GM19240 (cell line): ENCODE data around the gene LRG1.
"Not testable (repeated sequence)": the region's sequence is repeated elsewhere in the genome, so short reads cannot be mapped to it uniquely, and the experiment has no call there.

Experiments used
- DNase-seq: peaks from one replicate; pipeline ENCODE4 v3.0.0; 2011; ENCODE audit warnings: low spot score; ENCODE audit not compliant: insufficient read length

LRG1 gene

GRCh38 chr19:4576016-4576933 lies 36.4 kb upstream of the LRG1 start:
- peak; percentile 65 for DNase-seq

DNA sequence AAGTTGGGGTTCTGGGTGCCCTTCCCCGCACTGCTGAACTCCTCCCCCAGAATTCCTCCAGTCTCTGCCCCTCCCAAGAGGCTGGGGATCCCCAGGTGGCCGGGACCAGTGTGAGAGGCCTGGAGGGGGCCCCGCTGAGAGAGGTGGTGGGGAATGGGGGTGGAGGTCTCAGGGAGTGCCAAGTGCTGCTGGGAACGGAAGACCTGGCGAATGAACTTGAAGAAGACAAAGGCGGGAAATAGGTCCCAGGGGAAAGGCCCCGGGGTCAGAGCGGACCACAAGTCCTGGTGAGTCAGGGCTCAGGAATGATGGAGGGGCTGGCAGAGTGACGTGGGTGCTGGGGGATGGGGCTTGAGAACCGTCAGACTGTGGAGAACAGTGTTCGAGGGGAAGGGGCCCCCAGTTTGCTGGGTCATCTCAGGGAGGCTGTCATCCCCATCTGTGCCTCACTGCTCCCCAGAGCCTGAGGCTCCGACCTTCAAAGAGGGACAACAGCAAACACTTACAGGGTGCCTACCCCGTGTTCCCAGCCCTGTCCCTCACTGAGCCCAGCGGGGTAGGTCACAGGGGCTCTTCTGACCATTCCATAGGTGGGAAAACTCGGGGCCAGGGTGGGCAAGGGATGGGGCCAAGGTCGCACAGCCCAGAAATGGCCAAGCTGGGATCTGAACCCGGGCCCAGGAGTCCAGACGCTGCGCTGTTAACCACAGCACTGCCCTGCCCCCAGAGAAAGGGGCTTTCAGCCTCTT lies 35.6 kb upstream of the LRG1 start:
- no peak for DNase-seq

DNA sequence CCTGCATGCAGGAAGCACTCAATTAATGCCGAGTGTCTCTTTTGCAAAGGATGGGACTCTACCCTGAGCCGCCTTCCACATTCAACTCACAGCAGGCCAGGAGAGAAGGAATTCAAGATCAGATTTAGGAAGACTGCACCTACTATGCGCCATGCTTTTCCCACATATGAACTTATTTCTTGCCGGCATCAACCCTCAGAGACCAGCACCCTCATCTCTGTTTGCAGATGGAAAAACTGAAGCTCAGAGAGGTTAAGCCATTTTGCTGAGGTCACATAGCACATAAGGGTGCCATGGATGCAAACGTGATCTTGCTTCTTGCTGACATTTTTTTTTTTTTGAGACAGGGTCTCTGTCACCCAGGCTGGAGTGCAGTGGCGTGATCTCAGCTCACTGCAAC lies 33.8 kb upstream of the LRG1 start:
- DNase-seq = no peak

DNA sequence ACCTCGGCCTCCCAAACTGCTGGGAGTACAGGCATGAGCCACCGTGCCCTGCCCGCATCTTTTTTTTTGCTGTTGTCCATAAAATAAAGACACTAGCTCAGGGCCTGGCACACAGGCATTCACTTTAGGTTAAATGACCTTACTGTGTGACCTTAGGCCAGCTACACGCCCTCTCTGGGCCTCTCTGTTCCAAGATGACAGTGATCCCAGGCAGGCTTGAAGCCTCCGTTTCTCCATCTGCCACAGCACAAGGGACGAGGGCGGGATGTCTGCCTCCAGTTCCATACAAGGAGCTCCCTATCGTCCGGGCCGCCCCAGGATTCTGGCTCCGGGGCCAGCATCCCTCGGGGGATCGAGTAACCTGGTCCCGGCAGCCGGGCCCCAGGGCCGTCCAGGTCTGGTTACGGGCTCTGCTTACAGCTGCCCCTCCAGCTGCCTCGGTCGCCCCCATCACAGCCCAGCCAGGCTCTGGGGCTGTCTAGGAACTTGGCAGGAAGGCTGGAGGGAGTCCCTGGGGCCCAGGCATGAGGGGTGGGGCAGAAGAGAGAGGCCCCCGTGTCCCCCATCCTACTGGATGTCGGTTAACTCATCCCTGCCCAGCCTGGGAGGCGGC lies 31.6 kb upstream of the LRG1 start:
- no peak for DNase-seq

GRCh38 chr19:4570916-4571304 lies 31.1 kb upstream of the LRG1 start:
- no peak for DNase-seq

- DNase-seq = no peak
Measured at GRCh38 chr19:4570402-4570801, 30.6 kb upstream of the LRG1 start.

- DNase-seq = no peak
Measured at GRCh38 chr19:4568886-4569285, 29.1 kb upstream of the LRG1 start.

GRCh38 chr19:4567584-4568071 lies 27.8 kb upstream of the LRG1 start:
- no peak for DNase-seq

DNA sequence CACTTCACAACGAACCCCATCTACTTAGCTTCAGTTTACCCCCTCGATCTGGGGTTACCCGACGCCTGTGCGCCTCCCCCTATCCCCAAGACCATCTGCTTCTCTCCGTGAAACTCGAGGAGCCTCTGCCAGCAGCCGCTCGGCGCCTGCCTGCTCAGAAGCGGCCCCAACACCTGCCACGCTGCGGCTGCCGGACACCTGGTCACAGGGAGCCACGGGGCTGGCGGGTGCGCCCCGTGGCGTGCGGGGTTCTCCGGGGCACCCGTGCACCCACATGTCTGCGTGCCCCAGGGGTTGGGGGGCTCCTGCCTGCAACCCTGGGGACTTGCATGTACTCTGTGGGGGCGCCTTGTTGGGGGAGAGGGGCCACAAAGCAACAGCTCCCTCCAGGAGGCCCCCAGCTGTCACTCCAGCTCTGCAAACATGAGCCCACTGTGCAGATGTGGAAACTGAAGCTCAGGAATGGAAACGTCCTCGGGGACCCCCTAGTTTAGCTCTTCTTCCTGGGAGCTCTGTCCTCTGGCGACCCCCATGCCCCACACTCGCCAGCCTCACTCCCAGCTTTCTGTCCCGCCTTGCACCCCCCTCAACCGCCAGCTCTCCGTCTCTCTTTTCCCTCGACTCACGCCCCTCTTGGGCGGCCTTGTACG lies 26.7 kb upstream of the LRG1 start:
- DNase-seq = no peak

DNA sequence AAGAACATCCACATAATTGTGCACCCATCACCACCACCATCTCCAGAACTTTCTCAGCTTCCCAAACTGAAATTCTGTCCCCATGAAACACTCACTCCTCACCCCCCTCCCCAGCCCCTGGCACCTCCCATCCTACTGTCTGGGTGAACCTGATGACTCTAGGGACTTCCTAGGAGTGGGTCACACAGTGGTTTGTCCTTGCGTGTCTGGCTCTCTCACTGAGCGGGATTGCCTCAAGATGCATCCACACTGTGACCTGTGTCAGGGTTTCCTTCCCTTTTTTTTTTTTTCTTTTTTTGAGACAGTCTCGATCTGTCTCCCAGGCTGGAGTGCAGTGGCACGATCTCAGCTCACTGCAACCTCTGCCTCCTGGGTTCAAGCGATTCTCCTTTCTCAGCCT lies 23.7 kb upstream of the LRG1 start:
- DNase-seq = not testable (repeated sequence)

GRCh38 chr19:4562085-4562484 lies 22.2 kb upstream of the LRG1 start:
- DNase-seq = not testable (repeated sequence)

GRCh38 chr19:4559569-4559968 lies 19.7 kb upstream of the LRG1 start, which contains the start of gene SEMA6B:
TSS of gene SEMA6B (minus strand) at chr19:4559684. CDS start at chr19:4558457, 1,227 bp downstream.
- DNase-seq = no peak

- DNase-seq = no peak
Measured at GRCh38 chr19:4557971-4558941, 18.4 kb upstream of the LRG1 start.

DNA sequence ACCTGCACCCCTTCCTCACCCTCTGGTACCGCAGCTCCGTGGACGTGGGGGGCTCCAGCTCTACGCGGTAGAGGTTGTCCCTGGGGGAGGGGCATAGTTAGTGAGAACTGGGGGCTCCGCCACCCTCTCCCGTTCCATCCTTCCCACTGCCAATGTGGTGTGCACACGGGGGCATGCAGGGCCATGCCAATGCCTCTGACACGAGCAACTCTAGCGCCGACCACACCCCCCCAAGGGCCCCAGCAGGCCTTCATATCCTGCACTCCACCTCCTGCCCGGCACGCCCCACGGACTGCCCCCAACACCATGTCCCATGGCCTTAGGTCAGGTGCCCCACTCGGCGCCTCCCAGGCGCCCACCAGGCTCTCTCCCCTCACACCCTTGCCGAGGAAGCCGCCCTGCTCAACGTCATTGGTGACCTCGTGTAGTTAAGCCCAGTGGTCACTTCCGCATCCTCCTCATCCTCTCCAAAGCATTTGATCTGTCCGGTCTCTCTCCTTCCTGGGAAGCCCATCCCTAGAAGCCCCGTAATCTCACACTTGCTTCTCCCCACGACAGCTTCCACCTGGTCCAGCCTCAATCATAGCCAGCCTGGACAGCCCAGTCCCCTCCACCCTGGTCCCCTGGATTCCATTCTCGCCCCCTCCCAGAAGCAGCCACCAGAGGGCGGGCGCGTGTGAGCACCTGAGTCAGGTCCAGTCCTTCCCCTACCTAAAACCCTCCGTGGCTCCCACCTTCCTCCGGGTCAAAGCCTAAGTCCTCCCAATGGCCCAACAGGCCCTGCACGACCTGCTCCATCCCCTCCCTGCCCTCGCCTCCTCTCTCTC lies 17.5 kb upstream of the LRG1 start:
- DNase-seq = no peak

DNA sequence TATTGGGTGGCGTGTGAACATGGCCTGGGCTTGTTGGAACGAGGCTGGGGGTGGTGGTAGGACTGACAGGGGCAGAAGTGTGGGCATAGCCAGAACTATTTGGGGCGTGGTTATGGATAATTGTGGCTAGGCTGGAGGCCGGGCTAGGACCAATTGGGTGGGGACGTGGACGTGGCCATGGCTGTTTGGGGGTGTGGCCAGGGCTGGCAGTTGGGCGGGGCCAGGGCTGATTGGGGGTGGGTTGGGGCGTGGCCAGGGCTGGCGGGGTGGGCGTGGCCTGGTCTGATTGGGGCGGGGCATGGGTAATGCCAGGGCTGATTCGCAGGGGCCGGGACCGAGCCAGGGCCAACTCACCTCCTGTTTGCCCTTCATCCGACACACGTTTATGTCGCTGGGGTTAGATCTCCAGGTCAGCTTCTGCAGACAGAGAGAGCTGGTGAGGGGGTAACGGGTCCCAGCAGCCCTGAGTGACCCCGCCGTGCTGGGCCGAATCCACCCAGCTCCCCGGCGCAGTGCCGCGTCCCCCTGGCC lies 16.8 kb upstream of the LRG1 start:
- DNase-seq = no peak

GRCh38 chr19:4555657-4556561 lies 16.1 kb upstream of the LRG1 start:
- DNase-seq = no peak

DNA sequence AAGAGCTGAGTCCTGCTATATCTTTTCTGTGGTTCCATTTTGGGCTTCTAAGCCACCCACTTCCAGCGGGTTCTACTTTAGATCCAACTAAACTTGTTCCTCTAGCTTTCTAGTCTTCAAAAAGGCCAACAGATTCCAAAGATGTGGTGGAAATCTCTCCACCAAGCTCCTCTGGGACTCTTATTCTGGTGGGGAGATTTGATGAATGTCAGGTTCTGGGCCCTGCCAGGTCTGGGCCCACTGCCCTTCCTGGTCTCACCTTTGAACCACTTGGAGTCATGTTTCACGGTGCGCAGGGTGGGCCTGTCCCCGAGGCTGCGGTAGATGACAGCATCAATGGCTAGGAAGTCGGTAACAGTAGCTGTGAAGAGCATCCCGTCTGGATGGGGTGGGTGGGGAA lies 14.9 kb upstream of the LRG1 start:
- no peak for DNase-seq

DNA sequence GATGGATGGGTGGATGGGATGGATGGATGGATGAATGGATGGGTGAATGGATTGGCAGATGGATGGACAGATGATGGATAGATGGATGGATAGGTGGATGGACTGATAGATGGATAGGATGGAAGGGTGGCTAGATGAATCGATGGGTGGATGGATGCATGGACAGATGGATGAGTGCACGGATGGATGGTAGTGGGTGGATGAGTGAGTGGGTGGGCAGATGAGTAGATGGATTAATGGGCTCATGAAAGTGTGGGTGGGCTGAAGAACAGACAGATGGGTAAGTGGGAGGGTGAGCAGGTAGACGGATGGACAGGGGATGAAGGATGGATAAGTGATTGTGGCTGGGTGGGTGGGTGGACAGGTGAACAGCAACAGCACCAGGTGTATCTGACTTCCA lies 13.9 kb upstream of the LRG1 start:
- DNase-seq = no peak
